Left renal pelvis (tissue), 4 donors: ENCODE measurements around the gene ARRB2. TPM values are rescaled to one million over a fixed set of nuclear protein-coding genes. Genes with fewer than 3 reads are reported as not detected.

Experiments
- DNase-seq, 4 donors: peaks; one replicate each; pipeline ENCODE4 v3.0.0-alpha.2; 2013; ENCODE audit warnings: low read depth in 4 of 4, low spot score in 3 of 4
- polyA plus RNA-seq, 4 donors: library from polyadenylated mRNA; unstranded; fragments of 120-200 nt; gene quantifications; one replicate each; pipeline ENCODE4 v1.2.1, GENCODE V29; 2013; ENCODE audit not compliant: insufficient read length in 4 of 4

The ARRB2 gene
- polyA plus RNA-seq, 4 donors: 27.9 to 42.1 (median 33.2) TPM

DNA sequence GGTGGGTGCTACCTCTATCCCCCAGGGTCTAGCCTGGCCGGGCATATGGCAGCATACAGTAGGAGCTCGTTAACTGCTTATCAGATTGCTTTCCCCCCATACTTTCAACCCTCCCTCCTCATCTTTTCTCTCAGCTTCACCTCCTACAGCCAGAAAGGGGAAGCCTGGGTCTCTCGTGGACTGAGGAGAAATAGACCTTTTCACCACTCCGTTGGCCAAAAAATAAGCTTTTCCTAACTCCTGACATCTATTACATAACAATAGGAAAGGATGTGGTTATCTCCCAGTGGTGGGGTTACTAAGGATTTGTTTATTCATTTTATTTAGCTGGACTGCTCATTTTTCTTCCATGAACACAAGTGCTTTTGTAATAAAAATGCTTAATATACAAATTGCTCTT, 38.3 kb downstream of the ARRB2 start:
- DNase-seq: no peak

GRCh38 chr17:4750606-4751005, 40.2 kb downstream of the ARRB2 start:
- DNase-seq: no peak

DNA sequence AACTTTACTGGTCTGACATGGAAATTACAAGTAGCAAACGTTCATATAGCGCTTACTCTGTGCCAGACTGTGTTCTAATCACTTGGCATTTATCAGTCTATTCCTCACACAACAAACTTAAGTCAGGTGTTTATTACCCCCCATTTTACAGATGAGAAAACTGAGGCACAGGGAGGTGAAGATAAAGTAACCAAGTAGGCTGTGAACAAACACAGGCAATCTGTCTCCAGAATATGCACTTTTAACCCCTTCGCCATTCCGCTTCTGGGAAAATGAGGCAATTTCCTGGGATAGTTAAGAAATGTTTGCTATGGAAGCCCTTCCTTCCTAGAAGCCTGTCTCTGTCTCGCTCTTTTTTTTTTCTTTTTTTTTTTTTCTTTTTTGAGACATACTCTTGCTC, 41.5 kb downstream of the ARRB2 start:
- no peak for DNase-seq

- no peak for DNase-seq
Observed at GRCh38 chr17:4753392-4753791, 43.0 kb downstream of the ARRB2 start.

DNA sequence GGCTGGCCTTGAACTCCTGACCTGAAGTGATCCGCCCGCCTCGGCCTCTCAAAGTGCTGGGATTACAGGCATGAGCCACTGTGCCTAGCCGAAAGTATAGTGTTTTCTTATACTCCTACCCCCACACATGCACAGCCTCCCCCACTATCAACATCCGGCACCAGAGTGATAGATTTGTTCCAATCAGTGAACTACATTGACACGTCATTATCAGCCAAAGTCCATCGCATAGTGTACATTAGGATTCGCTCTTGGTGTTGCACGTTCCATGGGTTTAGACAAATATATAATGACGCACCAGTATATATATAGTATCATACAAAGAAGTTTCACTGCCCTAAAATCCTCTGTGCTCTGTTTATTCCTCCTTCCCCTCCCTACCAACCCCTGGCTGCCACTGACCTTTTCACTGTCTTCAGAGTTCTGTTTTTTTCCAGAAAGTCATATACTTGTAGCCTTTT, 49.4 kb downstream of the ARRB2 start:
- no peak for DNase-seq

DNA sequence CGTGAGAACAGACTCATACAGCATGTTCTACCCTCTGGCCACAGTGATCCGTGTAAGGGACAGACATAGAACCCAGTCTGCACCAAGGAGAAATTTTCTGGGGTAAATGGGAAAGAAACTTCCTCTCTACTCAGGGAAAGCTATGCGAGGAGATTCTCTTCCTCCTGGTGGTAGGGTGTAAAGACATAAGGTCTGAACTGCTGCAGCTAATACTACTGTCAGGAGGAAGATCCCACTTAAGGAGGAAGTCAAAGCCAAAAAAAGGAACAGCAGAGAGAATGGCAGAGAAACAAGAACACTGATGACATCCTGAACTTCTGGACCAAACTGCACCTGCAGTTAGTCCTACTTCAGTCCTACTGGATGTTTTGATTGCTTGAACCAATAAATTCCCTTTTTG, 54.2 kb downstream of the ARRB2 start:
- no peak for DNase-seq

DNA sequence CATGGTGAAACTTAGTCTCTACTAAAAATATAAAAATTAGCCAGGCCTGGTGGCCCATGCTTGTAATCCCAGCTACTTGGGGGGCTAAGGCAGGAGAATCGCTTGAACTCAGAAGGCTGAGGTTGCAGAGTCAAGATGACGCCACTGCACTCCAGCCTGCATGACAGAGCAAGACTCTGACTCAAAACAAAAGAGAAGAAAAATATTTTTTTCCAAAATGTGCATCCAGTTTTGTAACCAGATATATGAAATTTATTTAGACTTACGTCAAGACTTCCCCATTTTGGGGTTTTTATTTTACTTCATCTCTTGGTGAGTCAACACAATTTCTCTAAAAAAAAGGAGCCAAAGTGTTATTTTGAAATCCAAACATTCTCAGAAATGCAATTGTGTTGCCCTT, 55.8 kb downstream of the ARRB2 start:
- no peak for DNase-seq

- DNase-seq: no peak
Observed at GRCh38 chr17:4766723-4767122, 56.3 kb downstream of the ARRB2 start.

DNA sequence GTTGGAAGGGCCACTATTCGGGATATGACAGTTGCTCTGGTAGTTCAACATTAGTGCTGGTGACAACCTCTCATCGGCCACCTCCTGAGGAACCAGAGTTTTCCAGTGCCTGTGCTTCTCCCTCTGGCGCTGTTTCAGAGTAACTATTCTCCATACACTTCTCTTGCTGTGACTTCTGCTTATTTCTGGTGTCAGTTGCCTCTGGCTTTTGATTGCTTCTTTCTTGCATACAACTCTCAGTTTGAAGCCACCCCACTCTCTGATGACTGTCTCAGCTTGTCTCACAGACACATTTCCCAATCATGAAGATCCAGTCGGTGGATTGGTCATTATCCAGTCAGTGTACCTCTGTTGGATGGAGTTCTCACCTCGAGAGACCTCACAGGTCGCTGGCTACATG, 57.9 kb downstream of the ARRB2 start:
- no peak for DNase-seq

- no peak for DNase-seq
Observed at GRCh38 chr17:4769628-4770027, 59.2 kb downstream of the ARRB2 start.

Other genes with a start within 250 kb of the ARRB2 start
- gene SPNS2, start 211.8 kb upstream of the ARRB2 start, polyA plus RNA-seq: 10 to 100 TPM in 3 of 4 donors, 1 to 10 TPM in 1; 3.1 to 57.6 (median 30.3) TPM
- gene MYBBP1A, start 155.2 kb upstream of the ARRB2 start, polyA plus RNA-seq: 10 to 100 TPM; 32.5 to 50.1 (median 36.3) TPM
- gene GGT6, start 150.1 kb upstream of the ARRB2 start, polyA plus RNA-seq: 10 to 100 TPM in 1 of 4 donors, 1 to 10 TPM in 2, under 1 TPM in 1; 0.19 to 11.3 (median 7.6) TPM
- gene SMTNL2, start 126.1 kb upstream of the ARRB2 start, polyA plus RNA-seq: 10 to 100 TPM in 3 of 4 donors, 1 to 10 TPM in 1; 1.7 to 67.3 (median 52.0) TPM
- under 1 TPM; 0.50 to 0.75 (median 0.63) TPM for gene ALOX15, start 69.0 kb upstream of the ARRB2 start, polyA plus RNA-seq
- gene PELP1, start 6.5 kb upstream of the ARRB2 start, polyA plus RNA-seq: 10 to 100 TPM; 36.2 to 56.5 (median 45.0) TPM
- 10 to 100 TPM; 14.6 to 26.5 (median 22.5) TPM for gene MED11, start 20.8 kb downstream of the ARRB2 start, polyA plus RNA-seq
- gene ZMYND15, start 29.2 kb downstream of the ARRB2 start, polyA plus RNA-seq: under 1 TPM; 0.37 to 0.85 (median 0.58) TPM
- 10 to 100 TPM in 3 of 4 donors, 1 to 10 TPM in 1; 7.6 to 14.1 (median 11.9) TPM for gene CXCL16, start 29.3 kb downstream of the ARRB2 start, polyA plus RNA-seq
- 1 to 10 TPM in 2 of 4 donors, under 1 TPM in 2; 0.31 to 2.9 (median 1.5) TPM for gene TM4SF5, start 61.3 kb downstream of the ARRB2 start, polyA plus RNA-seq
- 1 to 10 TPM in 1 of 4 donors, under 1 TPM in 3; 0.41 to 1.2 (median 0.59) TPM for gene VMO1, start 75.7 kb downstream of the ARRB2 start, polyA plus RNA-seq
- 1 to 10 TPM in 3 of 4 donors, under 1 TPM in 1; 0.90 to 9.4 (median 3.5) TPM for gene GLTPD2, start 78.3 kb downstream of the ARRB2 start, polyA plus RNA-seq
- 100 to 1,000 TPM in 3 of 4 donors, 10 to 100 TPM in 1; 82.5 to 125 (median 120) TPM for gene PSMB6, start 85.5 kb downstream of the ARRB2 start, polyA plus RNA-seq
- gene PLD2, start 96.5 kb downstream of the ARRB2 start, polyA plus RNA-seq: 10 to 100 TPM; 31.9 to 48.7 (median 41.6) TPM
- 10 to 100 TPM; 49.3 to 75.6 (median 59.3) TPM for gene MINK1, start 122.7 kb downstream of the ARRB2 start, polyA plus RNA-seq
- gene C17orf107, start 188.9 kb downstream of the ARRB2 start, polyA plus RNA-seq: 1 to 10 TPM; 1.3 to 2.8 (median 1.9) TPM
- gene CHRNE, start 192.5 kb downstream of the ARRB2 start, polyA plus RNA-seq: 1 to 10 TPM; 1.4 to 2.0 (median 1.7) TPM
- gene GP1BA, start 221.6 kb downstream of the ARRB2 start, polyA plus RNA-seq: 1 to 10 TPM in 3 of 4 donors, under 1 TPM in 1; 0.83 to 3.4 (median 1.8) TPM
- gene SLC25A11, start 229.4 kb downstream of the ARRB2 start, polyA plus RNA-seq: 10 to 100 TPM; 40.5 to 90.1 (median 72.7) TPM
- 100 to 1,000 TPM; 106 to 135 (median 129) TPM for gene RNF167, start 229.6 kb downstream of the ARRB2 start, polyA plus RNA-seq
- gene PFN1, start 237.9 kb downstream of the ARRB2 start, polyA plus RNA-seq: 100 to 1,000 TPM; 274 to 467 (median 346) TPM
- 10 to 100 TPM; 14.8 to 30.0 (median 18.8) TPM for gene ENO3, start 240.5 kb downstream of the ARRB2 start, polyA plus RNA-seq